HL-60 (cell line): ENCODE measurements around the gene PC.

Experiments
- REST ChIP-seq: IDR thresholded peaks from 2 replicates; pipeline ENCODE4 v1.6.1; 2012; ENCODE audit warnings: low read depth; ENCODE audit not compliant: insufficient replicate concordance
- TF ChIP-seq, protein P1 (sequence below): IDR thresholded peaks from one replicate; pipeline ENCODE4 v1.5.1; 2011; ENCODE audit warnings: low read length, control low read depth, inconsistent platforms; ENCODE audit not compliant: insufficient read depth

GRCh38 chr11:66886671-66887221 lies 71.4 kb downstream of the PC start:
- TF ChIP-seq, protein P1, sequence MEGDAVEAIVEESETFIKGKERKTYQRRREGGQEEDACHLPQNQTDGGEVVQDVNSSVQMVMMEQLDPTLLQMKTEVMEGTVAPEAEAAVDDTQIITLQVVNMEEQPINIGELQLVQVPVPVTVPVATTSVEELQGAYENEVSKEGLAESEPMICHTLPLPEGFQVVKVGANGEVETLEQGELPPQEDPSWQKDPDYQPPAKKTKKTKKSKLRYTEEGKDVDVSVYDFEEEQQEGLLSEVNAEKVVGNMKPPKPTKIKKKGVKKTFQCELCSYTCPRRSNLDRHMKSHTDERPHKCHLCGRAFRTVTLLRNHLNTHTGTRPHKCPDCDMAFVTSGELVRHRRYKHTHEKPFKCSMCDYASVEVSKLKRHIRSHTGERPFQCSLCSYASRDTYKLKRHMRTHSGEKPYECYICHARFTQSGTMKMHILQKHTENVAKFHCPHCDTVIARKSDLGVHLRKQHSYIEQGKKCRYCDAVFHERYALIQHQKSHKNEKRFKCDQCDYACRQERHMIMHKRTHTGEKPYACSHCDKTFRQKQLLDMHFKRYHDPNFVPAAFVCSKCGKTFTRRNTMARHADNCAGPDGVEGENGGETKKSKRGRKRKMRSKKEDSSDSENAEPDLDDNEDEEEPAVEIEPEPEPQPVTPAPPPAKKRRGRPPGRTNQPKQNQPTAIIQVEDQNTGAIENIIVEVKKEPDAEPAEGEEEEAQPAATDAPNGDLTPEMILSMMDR, result no peak
- no peak for TF ChIP-seq REST
